ELF-1 (cell line): ENCODE results near the gene MN1.

Experiments used
- DNase-seq: peaks from one replicate; pipeline ENCODE4 v3.0.0-alpha.2; 2016; ENCODE audit warnings: low read depth, low spot score

The MN1 gene

GRCh38 chr22:27827604-27828587 lies 26.3 kb upstream of the MN1 start:
- no peak for DNase-seq

GRCh38 chr22:27825174-27825573 lies 23.6 kb upstream of the MN1 start:
- DNase-seq = peak; percentile 73

GRCh38 chr22:27823221-27823620 lies 21.7 kb upstream of the MN1 start:
- DNase-seq = no peak

- peak; percentile 27 for DNase-seq
These were observed 19.6 kb upstream of the MN1 start for GRCh38 chr22:27820896-27821866.

GRCh38 chr22:27816552-27816951 lies 15.0 kb upstream of the MN1 start:
- no peak for DNase-seq

GRCh38 chr22:27815826-27816530 lies 14.4 kb upstream of the MN1 start:
- DNase-seq = no peak

- no peak for DNase-seq
These were observed 13.4 kb upstream of the MN1 start for GRCh38 chr22:27814993-27815392.

- DNase-seq = no peak
These were observed 10.2 kb upstream of the MN1 start for GRCh38 chr22:27811778-27812177.

GRCh38 chr22:27810609-27811151 lies 9.1 kb upstream of the MN1 start:
- DNase-seq = peak; percentile 51

GRCh38 chr22:27809700-27810608 lies 8.4 kb upstream of the MN1 start:
- DNase-seq = peak; percentile 31

- DNase-seq = peak; percentile 30
These were observed 7.7 kb upstream of the MN1 start for GRCh38 chr22:27809226-27809603.

GRCh38 chr22:27808451-27809225 lies 7.1 kb upstream of the MN1 start:
- no peak for DNase-seq

GRCh38 chr22:27805841-27806240 lies 4.3 kb upstream of the MN1 start:
- DNase-seq = no peak

- DNase-seq = peak; percentile 82
These were observed 3.1 kb upstream of the MN1 start for GRCh38 chr22:27804470-27805297.

GRCh38 chr22:27803841-27804415 lies 2.4 kb upstream of the MN1 start:
- no peak for DNase-seq

GRCh38 chr22:27802346-27803073 lies 954 bp upstream of the MN1 start:
- DNase-seq = no peak

- peak; percentile 65 for DNase-seq
These were observed 347 bp downstream of the MN1 start for GRCh38 chr22:27801202-27801615.
